HG02678 (cell line): ENCODE data around the gene POLR2I.
"Not testable (repeated sequence)": the region's sequence is repeated elsewhere in the genome, so short reads cannot be mapped to it uniquely, and the experiment has no call there.

Experiments
- ATAC-seq: cut with Tn5 transposase; IDR thresholded peaks from one replicate; pipeline ENCODE4 v1.9.1; 2021; ENCODE audit warnings: mild to moderate bottlenecking, moderate library complexity; ENCODE audit not compliant: unreplicated experiment

Gene POLR2I

GRCh38 chr19:36101550-36102327 is 12.9 kb downstream of the POLR2I start:
- no peak for ATAC-seq

- no peak for ATAC-seq
Observed at GRCh38 chr19:36100476-36100875, 14.2 kb downstream of the POLR2I start.

DNA sequence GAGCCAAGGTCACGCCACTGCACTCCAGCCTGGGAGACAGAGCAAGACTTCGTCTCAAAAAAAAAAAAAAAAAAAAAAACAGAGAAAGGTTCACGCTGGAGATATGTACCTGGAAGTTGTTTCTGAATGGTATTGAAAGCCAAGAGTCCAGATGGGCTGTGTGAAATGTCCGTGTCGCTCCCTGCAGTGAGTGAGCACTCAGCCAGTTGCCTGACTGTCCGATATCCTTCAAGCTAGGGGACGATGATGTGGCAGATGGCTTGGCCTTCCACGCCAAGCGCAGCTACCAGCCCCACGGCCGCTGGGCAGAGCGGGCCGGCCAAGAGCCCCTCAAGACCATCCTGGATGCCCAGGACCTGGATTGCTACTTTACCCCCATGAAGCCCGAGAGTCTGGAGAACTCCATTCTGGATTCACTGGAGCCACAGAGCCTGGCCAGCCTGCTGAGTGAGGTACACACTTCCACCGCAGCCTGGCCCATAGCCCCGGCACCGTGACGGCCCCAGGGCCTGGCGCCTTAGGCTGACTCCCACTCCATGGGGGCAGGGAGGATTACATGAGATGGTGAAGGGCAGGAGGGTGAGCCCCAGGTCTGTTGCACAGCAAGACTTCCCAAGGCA is 15.4 kb downstream of the POLR2I start:
- ATAC-seq: no peak

DNA sequence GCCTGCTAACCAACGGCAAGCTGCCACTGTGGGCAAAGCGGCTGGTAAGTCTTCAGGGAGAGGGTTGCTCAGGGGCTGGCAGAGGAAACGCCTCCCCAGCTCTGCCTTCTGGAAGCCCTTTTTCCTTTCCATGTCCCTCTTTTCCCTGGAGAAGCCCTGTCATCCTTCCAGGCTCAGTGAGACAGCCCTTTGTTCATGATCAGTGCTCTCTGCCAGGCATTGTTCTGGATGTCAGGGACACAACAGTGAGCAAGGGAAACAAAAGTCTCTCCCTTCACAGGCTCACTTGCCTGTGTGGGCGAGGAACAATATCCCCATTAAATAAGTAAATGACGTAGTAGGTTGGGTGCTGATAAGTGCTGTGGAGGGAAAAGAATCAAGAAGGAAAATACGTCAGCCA is 17.6 kb downstream of the POLR2I start:
- ATAC-seq: no peak

DNA sequence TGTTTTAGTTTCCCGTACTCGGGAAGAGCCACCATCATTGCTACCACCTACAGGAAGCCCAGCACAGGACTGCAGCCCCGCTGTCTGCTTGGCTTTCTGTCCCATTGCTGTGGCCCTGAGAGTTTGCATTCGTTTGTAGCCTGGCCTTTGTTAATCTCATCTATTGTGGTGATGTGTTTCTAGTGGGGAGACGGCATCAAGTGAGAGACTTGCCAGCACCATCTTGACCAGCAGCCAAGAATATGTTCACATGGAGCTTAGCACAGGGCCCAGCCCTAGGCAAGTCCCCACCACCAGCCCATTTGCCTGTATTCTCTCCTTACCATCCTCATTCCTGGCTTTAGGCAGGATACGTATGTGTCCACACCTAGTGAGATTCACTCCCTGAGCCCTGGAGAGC is 21.0 kb downstream of the POLR2I start:
- ATAC-seq: no peak

DNA sequence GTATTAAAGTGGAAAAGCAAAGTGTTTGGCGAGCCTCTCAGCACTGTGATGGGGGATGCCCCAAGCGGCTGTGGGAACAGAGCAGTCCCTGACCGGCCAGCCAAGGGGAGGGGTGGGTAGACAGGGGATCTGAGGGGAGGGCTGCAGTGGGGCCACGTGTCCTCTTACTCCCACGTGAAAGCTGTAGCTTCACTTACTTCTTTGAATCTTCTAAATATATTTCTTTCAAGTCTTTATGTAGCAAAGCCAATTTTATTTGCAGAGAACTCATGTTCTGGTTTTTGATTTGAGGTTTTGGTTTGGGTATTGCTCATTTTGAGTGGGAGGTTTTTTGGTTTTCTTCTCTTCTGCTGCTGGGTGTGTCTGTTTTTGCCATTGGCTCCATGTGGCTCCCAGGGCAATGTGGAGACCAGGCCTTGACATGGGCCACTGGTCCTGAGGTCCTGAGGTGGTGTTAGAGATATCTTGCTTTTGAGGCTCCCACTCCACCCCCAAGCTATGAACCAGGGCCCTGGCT is 21.5 kb downstream of the POLR2I start:
- no peak for ATAC-seq

- no peak for ATAC-seq
Observed at GRCh38 chr19:36092566-36092965, 22.1 kb downstream of the POLR2I start.

GRCh38 chr19:36090910-36091695 is 23.6 kb downstream of the POLR2I start:
- ATAC-seq: no peak

GRCh38 chr19:36089847-36090246 is 24.8 kb downstream of the POLR2I start:
- no peak for ATAC-seq

DNA sequence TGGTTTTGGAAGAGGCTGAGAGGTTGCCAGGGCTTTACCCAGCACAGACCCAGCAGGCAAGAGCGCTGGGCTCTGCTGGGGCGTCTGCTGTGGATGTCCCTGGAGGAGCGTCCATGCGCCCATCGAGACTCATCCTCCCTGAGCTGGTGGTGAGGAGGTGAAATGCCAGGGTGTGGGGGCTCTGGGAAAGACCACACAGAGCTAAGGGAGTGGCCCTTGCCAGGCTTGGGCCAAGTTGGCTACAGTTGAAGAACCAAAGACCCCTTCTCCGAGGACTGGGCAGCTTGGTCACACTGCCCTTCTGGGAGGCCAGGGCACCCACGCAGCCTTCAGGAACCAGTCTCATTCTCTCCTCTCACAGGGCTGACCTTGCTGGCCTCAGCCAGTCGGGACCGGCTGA is 28.3 kb downstream of the POLR2I start:
- no peak for ATAC-seq

DNA sequence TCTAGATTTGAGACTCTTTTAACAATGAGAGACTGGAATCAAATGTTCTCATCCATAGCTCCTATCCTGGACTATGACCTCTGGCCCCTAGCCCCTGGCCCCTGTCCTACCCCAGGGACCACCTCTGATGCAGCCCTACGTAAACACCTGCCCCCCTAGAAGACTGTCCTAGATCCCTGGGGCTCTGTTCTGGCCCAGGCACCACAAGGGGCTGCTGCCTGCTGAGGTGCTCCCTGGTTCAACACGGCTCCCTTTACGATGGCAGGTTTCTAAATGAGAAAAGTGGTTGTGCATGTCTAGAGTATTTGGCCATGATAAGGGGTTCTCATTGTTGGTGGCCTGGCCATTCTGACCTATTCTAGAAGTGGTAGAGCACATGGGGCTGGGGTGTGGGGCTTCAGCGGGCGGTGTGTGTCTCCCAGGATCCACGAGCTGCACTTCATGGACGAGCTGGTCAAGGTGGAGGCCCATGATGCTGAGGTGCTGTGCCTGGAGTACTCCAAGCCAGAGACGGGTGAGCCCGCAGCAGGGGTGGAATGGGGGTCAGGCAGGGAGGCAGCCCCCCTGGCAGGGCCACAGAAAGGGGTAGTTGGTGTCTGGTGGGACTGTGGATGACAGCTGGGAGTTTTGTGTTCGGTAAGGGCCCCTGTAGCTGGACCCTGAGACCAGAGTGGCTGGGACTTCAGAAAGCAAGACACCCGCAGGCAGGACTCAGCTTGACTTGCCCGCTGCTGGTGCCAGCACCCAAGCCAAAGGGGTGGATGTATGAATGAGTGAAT is 30.3 kb downstream of the POLR2I start:
- no peak for ATAC-seq

GRCh38 chr19:36082916-36083315 is 31.8 kb downstream of the POLR2I start:
- no peak for ATAC-seq

GRCh38 chr19:36081894-36082293 is 32.8 kb downstream of the POLR2I start:
- ATAC-seq: no peak

DNA sequence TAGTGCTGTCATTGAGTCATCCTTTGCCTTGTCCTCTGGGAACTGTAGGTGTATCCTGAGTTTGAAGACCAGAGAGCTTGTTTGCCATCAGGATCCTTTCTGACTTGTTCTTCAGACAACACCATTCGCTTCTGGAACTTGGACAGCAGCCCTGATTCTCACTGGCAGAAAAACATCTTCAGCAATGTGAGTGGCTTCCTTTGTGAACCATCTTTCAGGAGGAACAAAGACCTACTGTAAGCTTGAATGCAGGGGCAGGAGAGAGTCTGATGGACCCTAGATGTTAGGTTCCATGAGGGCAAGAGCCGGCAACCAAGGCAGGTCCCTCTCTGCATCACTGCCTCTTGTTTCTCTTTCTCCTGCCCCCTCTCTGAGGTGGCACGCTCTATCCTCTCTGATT is 33.3 kb downstream of the POLR2I start:
- ATAC-seq: no peak

DNA sequence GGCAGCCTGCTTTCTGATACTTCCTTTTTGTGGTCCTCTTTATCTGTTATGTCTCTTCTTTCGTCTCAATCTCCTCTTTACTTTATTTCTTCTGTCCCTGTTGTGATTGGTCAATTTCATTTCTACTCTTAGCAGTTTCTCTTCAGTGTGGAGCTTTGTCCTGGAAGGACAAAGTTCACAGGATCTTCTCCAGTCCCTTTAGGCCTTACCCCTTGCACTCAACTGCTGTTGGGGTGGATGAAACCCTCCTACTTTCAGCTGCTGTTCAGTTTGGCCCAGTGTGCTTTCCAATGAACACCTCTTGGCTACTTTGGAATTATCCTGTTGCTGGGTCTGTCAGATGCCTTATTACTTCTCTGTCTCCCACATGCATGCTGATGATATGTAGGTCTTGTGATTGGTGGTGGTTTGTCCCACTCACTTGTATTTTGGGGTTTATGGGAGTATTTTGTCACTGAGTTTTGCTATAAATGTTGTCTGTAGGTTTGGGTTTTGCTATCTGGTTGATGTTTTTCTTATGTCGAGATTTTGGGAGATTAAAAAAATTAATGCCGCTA is 35.2 kb downstream of the POLR2I start:
- ATAC-seq: no peak

DNA sequence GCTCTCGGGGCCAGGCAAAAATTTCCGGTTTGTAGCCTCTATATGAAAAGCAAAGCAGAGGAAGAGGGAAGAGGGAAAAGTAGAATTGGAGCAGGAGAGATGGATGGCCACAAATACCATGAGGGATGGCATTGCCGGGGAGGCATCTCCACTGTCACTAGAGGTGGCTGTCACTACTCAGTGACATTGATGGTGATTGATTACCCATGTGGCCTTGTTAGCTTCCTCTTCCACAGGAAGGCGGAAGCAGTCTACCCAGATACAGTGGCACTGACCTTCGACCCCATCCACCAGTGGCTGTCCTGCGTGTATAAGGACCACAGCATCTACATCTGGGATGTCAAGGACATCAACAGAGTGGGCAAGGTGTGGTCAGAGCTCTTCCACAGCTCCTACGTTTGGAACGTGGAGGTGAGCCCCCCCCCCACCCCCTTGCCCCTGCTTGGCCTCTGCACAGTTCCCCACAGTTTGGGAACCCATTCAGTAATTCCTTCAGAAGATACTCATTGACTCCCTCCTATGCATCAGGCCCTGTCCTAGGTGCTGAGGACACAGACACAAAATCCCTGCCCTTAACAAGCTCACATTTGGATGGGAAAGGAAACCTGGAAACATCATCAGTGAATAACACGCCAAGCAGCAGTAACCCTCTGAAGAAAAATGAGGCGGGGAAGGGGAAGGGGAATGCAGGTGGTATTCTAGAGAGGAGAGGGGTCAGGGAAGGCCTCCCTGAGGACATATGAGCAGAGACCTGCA is 41.4 kb downstream of the POLR2I start:
- no peak for ATAC-seq

DNA sequence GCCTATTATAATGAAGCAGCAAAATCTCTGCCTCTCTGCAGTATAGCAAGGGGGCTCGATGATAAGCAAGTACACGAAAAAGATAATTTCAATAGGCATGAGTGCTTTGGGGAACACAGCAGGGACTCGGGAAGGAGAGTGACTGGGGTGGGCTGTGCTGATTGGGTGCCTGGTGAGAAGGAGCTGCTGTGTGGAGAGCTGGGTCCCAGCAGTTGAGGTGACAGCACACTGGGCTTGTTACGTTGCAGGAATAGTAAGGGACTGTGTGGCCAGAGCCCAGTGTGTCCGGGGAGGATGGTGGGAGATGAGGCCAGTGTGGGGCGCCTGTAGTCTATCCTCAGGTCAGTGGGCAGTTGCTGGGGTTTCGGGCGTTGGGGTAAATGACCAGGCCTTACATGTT is 42.6 kb downstream of the POLR2I start:
- ATAC-seq: no peak

- not testable (repeated sequence) for ATAC-seq
Observed at GRCh38 chr19:36068810-36069499, 45.7 kb downstream of the POLR2I start.

DNA sequence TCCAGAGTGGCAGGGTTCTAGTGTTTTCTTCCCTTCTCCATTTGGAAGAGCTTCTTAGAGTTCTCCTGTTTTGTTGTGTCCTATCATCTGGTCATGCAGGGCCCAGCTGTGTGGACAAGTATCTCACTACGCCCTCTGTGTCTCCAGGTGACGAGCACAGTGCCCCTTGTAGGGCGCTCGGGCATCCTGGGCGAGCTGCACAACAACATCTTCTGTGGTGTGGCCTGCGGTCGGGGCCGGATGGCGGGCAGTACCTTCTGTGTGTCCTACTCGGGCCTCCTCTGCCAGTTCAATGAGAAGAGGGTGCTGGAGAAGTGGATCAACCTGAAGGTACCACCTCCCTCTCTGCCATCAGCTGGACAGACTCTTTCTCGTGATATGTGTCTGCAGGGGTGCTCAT is 47.0 kb downstream of the POLR2I start:
- ATAC-seq: no peak
